GM23338 (cell line): ENCODE data around the gene PERP.

Source experiments
- CREB1 ChIP-seq: fragments of 250-450 bp; sonication (Bioruptor Pico); IDR thresholded peaks from 2 replicates; pipeline ENCODE4 v1.5.0; 2020; ENCODE audit warnings: low read depth, mild to moderate bottlenecking, moderate library complexity
- ETS1 ChIP-seq: IDR thresholded peaks from 2 replicates; pipeline ENCODE4 v1.6.1; 2016; ENCODE audit warnings: antibody characterized with exemption
- EZH2 ChIP-seq: fragments of 200-600 bp; sonication (generic); IDR thresholded peaks from one replicate; pipeline ENCODE4 v1.8.0; 2017; ENCODE audit warnings: antibody characterized with exemption, mild to moderate bottlenecking, low read depth; ENCODE audit not compliant: unreplicated experiment
- EZH2phosphoT487 ChIP-seq: fragments of 200-600 bp; sonication (generic); IDR thresholded peaks from one replicate; pipeline ENCODE4 v1.8.1; 2018; ENCODE audit warnings: antibody characterized with exemption; ENCODE audit not compliant: unreplicated experiment
- JUNB ChIP-seq: IDR thresholded peaks from one replicate; pipeline ENCODE4 v1.6.1; 2016; ENCODE audit warnings: antibody characterized with exemption; ENCODE audit not compliant: unreplicated experiment
- NANOG ChIP-seq: IDR thresholded peaks from 2 replicates; pipeline ENCODE4 v1.6.1; 2016; ENCODE audit warnings: antibody characterized with exemption, borderline replicate concordance
- POLR2AphosphoS5 ChIP-seq: IDR thresholded peaks from 2 replicates; pipeline ENCODE4 v1.6.1; 2016; ENCODE audit warnings: antibody characterized with exemption, low read depth
- REST ChIP-seq: IDR thresholded peaks from one replicate; pipeline ENCODE4 v1.6.1; 2018; ENCODE audit warnings: antibody characterized with exemption; ENCODE audit not compliant: unreplicated experiment
- ZNF114 ChIP-seq: fragments of 250-450 bp; sonication (Bioruptor Pico); IDR thresholded peaks from 2 replicates; pipeline ENCODE4 v1.5.0; 2020; ENCODE audit warnings: mild to moderate bottlenecking, moderate library complexity
- ZNF331 ChIP-seq: fragments of 250-450 bp; sonication (Bioruptor Pico); IDR thresholded peaks from 2 replicates; pipeline ENCODE4 v1.5.0; 2020; ENCODE audit warnings: low read depth, mild to moderate bottlenecking, moderate library complexity
- TF ChIP-seq, protein P1 (sequence below), 2 experiments: fragments of 200-600 bp in 1 of 2; sonication (generic) in 1 of 2; conservative IDR thresholded peaks; 2 replicates each; pipeline versions ENCODE4 v1.5.1 to v1.6.1; 2016 to 2017; ENCODE audit warnings: antibody characterized with exemption in 2 of 2, low read depth in 2 of 2, mild to moderate bottlenecking in 2 of 2, moderate library complexity in 1 of 2

DNA sequence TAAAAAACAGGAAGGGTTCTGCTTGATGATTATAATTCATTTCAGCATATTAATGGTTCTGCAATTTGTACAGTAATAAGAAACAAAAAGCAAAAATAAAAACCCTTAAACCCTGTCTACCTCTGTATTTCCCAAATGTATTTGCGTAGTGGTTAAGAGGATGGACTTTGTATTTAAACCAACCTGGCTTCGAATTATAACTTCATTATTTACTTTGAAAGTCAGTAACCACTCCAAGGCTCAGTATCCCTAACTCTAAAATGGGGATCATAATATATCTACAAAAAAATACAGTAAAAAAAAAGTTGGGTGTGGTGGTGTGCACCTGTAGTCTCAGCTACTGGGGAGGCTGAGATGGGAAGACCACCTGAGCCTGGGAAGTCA, 21.4 kb downstream of the PERP start:
- no peak for TF ChIP-seq EZH2
- TF ChIP-seq, protein P1, sequence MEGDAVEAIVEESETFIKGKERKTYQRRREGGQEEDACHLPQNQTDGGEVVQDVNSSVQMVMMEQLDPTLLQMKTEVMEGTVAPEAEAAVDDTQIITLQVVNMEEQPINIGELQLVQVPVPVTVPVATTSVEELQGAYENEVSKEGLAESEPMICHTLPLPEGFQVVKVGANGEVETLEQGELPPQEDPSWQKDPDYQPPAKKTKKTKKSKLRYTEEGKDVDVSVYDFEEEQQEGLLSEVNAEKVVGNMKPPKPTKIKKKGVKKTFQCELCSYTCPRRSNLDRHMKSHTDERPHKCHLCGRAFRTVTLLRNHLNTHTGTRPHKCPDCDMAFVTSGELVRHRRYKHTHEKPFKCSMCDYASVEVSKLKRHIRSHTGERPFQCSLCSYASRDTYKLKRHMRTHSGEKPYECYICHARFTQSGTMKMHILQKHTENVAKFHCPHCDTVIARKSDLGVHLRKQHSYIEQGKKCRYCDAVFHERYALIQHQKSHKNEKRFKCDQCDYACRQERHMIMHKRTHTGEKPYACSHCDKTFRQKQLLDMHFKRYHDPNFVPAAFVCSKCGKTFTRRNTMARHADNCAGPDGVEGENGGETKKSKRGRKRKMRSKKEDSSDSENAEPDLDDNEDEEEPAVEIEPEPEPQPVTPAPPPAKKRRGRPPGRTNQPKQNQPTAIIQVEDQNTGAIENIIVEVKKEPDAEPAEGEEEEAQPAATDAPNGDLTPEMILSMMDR (conservative IDR thresholded peaks at IDR 0.05; ENCODE audit: low read depth in 2 of 2), result no peak
- no peak for TF ChIP-seq NANOG
- no peak for TF ChIP-seq JUNB
- no peak for TF ChIP-seq ZNF114 (CRISPR knock-in tag)
- TF ChIP-seq REST, result no peak
- TF ChIP-seq ETS1, result no peak
- TF ChIP-seq ZNF331 (CRISPR knock-in tag), result no peak
- TF ChIP-seq POLR2AphosphoS5, result no peak
- no peak for TF ChIP-seq CREB1
- no peak for TF ChIP-seq EZH2phosphoT487
